Kidney capillary endothelial cell (primary cell): ENCODE data around the gene KCTD3.

Source experiments
- DNase-seq: peaks from one replicate; pipeline ENCODE4 v3.0.0-alpha.2; 2018; ENCODE audit warnings: low spot score

Gene KCTD3

DNA sequence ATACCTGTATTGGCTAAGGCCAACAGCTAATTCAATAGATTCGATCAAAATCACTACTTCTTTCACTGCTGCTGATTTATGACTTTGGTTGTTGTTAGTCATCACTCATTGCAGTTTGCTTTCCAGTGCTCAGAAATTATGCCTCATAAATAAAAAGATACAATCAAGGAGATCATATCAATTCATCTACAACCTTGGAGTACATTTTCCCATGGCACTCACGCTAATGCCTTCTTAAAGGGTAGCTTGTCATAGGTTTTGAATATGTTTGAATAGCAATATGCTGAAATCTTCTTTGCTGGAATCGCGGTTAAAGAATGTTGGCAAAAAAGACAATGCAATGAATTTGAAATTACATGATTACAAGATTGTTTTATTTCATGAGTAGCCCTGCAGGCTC lies 89.9 kb downstream of the KCTD3 start:
- no peak for DNase-seq

DNA sequence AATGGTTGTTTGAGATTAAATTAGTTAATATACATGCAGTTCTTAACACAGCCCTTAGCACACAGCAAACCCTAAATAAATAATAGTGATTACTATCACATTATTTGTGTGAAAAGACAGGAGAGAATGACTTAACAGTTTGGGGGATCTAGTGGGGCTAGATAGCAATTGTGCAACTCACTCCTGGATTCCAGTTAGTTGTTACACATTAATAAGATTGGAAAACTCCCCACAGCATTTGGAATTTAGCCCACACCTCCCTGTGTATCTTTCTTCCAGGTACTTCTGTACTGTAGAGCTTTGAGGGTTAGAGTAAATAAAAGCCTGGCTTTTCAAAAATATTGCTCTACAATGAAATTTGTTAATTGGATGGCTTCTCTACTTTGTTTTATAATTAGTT lies 93.2 kb downstream of the KCTD3 start:
- DNase-seq: no peak

DNA sequence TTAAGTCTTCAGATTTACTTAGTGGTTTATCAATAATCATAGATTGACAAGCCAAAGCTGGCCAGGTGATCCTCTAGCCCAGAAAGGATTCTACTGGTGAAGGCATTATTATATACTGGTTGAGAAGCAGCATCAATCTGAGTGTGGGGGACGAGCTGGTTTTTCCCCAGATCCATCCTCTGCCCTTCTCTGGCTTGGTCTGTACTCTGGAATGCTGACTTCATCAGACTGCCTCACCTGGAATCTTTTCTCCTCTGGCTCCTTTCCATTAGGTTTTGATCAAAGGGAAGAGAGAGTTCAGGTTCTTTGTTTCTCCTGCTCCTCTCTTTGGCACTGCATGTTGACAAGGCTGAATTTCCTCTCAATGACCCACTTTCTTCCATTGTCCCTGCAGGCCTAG lies 93.9 kb downstream of the KCTD3 start:
- DNase-seq: no peak

DNA sequence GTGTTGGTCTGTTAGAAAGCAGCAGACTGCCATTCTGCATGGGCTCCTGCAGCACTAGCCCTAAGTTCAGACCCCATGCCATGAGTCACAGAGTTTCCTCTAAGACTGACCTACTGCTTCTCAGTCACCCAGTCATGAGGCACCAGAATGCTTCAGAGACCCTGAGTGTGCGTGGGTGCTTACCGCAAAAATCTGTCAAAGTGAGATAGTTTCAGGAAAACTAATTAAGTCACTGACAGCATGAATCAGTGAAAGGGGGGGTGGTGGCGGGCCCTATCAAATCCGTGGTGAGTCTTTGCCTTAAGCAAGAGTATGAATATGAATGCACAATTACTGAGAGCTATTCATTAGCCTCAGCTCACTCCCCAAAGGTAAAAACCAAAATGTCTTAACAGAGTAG lies 98.1 kb downstream of the KCTD3 start:
- DNase-seq: no peak

DNA sequence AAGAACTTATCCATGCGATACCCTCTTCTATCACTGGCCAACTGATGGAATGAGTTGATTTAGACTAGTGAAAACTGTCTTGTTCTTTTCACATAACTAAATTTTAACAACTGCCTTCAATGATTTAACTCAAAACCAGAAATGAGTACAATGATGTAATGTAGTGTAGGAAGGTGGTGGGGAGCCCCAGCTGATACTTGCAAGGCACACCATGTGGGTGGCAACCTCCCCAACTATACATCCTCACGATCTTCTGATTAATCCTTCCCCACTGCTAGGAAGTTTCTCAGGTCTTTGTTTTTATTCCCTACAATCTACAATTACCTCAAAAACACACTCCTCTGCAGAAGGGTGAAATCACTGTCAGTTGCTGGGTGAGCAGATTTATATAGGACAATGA lies 100.7 kb downstream of the KCTD3 start:
- DNase-seq: no peak

GRCh38 chr1:215669806-215670491 lies 102.8 kb downstream of the KCTD3 start:
- DNase-seq: no peak
